ENCODE results near the gene RALB.

RALB gene

DNA sequence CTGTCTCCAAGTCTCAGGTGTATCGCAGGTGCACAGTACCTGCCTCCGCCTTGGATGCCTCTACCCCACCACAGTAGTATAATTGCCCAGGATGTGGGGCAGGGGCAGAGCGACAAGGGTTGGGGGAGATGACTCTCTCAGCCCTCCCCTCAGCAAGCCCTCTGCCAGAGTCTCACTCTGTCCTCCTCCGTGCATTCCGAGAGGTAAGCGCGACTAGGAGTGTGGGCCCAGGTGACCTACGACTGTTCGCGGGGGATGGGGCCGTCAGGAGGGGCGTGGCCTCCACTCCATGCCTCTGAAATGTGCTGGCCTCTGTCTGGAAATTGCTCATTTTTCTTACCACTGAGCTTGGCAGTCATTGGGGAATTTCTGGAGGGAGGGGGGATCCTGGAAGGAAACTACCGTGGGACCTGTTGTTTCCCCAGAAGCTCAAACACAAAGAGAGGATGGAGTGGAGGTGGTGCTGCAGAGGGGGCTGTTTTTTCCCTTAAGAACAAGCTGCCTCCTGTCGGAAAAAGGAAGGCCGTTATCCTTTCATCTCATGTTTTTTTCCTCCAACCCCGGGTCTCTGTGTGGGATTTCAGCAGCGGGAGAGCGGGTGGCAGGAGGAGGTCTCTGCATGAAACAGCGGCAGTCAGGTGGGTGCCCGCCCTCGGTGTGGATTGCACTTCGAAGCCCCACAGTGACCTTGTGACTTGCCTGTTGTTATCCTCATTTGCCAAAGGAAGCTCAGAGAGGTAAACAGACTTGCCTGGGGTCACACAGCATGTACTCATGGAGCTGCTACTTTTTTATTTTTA is 13.0 kb upstream of the RALB start:
- Histone ChIP-seq H3K4me3 (ENCODE audit: low read length) (no peak overlapping the region), H3K9ac (ENCODE audit: low read length) (no peak overlapping the region), H3K27ac (ENCODE audit: low read depth, low read length) (no peak overlapping the region)

DNA sequence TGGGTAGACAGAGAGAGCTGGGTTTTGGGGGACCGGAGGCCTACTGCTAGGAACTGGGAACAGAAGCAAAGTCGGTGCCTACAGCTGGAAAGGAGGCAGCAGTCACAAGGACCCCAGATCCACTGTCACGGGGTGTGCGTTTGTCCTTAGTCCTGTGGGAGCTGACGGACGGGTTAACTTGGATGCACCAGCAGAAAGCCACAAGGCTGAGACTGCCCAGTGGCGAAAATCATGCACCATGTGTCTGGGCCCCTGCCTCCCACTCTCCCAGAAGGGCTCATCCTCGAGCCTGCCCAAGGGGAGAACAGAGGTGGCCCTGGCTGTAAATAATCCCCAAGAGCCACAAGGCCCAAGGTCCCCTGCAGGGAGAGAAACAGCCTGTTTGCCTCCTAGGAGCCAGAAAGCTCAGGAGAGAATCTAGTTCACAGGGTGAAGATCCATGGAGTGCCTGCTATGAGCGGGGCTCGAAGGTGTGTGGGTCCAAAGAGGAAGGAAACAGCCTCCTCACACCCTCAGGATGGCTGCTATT is 11.7 kb upstream of the RALB start:
- H3K27me3 ChIP-seq (ENCODE audit: control insufficient read depth, insufficient read depth, low read length), result no peaks in the 10 kb centered on the region
- peaks cover 10% of the 10 kb centered on the region for H3K4me1 ChIP-seq (ENCODE audit: control insufficient read depth, insufficient read depth, low read length)
- H3K36me3 ChIP-seq (ENCODE audit: control insufficient read depth, insufficient read depth, low read length), result no peaks in the 10 kb centered on the region
- H3K27ac ChIP-seq (ENCODE audit: low read depth, low read length), result no peak overlapping the region
- H3K4me3 ChIP-seq (ENCODE audit: low read length), result no peak overlapping the region
- H3K9ac ChIP-seq (ENCODE audit: low read length), result no peak overlapping the region

More for the DNA sequence above, 13.0 kb upstream of the RALB start:
- Histone ChIP-seq H3K36me3 (ENCODE audit: control insufficient read depth, insufficient read depth, low read length) (no peaks in the 10 kb centered on the region), H3K4me1 (ENCODE audit: control insufficient read depth, insufficient read depth, low read length) (peaks cover 3% of the 10 kb centered on the region), H3K27me3 (ENCODE audit: control insufficient read depth, insufficient read depth, low read length) (no peaks in the 10 kb centered on the region)

DNA sequence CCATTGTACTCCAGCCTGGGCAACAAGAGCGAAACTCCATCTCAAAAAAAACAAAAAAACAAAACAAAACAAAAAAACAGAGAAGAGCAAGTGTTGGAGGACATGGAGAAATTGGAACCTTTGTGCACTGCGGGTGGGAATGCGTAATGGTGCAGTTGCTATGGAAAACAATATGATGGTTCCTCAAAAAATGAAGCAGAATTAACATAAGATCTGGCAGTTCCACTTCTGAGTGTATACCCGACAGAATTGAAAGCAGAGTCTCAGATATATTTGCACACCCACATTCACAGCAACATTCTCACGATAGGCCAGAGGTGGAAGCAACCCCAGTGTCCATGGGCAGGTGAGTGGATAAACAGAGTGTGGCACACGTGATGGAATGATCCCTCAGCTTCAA is 11.0 kb upstream of the RALB start:
- Histone ChIP-seq H3K4me1 (ENCODE audit: control insufficient read depth, insufficient read depth, low read length) (peaks cover 10% of the 10 kb centered on the region), H3K27ac (ENCODE audit: low read depth, low read length) (no peak overlapping the region), H3K4me3 (ENCODE audit: low read length) (no peak overlapping the region), H3K27me3 (ENCODE audit: control insufficient read depth, insufficient read depth, low read length) (no peaks in the 10 kb centered on the region), H3K9ac (ENCODE audit: low read length) (no peak overlapping the region), H3K36me3 (ENCODE audit: control insufficient read depth, insufficient read depth, low read length) (no peaks in the 10 kb centered on the region)

DNA sequence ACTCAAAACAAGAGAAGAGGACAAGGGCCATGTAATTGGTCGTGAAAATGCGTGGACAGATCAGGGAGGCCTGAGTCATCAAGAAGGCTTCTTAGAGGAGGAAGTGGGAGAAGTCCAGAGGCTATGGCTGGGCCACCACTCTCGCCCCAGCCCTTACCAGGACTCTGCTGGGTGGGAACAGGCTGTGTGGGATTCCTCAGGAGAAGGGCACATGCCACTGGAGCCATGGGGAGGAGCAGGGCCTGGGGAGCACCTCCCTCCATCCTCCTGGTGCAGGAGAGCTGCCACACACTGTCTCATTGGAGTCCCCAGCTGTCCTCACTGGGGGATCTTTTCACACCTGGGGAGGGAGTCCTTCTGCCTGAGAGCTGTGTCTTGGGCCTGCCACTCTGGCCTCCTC is 9.4 kb upstream of the RALB start:
- Histone ChIP-seq H3K4me3 (ENCODE audit: low read length) (no peak overlapping the region), H3K4me1 (ENCODE audit: control insufficient read depth, insufficient read depth, low read length) (peaks cover 10% of the 10 kb centered on the region), H3K27me3 (ENCODE audit: control insufficient read depth, insufficient read depth, low read length) (no peaks in the 10 kb centered on the region), H3K9ac (ENCODE audit: low read length) (no peak overlapping the region), H3K27ac (ENCODE audit: low read depth, low read length) (no peak overlapping the region), H3K36me3 (ENCODE audit: control insufficient read depth, insufficient read depth, low read length) (no peaks in the 10 kb centered on the region)

DNA sequence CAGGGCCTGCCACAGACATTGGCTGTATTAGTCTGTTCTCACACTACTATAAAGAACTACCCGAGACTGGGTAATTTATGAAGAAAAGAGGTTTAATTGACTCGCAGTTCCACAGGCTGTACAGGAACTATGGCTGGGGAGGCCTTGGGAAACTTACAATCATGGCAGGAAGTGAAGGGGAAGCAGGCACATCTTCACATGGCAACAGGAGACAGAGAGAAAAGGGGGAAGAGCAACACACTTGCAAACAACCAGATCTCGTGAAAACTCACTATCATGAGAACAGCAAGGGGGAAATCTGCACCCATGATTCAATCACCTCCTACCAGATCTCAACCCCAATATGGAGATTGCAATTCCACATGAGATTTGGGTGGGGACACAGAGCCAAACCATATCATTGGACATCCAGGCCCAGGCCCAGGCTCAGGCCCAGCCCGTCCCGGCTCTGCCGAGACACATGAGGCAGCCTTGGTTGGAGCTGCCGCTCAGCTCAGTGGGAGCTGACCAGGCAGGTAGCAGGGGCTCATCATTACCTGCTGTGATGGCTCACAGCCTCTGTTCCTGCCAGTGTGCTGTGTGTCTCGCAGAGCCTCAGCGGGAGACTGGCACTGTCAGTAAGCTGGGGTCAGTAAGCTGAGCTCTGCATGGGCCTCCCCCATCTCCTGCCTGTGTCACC is 8.6 kb upstream of the RALB start:
- Histone ChIP-seq H3K36me3 (ENCODE audit: control insufficient read depth, insufficient read depth, low read length) (no peaks in the 10 kb centered on the region), H3K4me3 (ENCODE audit: low read length) (no peak overlapping the region), H3K27me3 (ENCODE audit: control insufficient read depth, insufficient read depth, low read length) (no peaks in the 10 kb centered on the region), H3K27ac (ENCODE audit: low read depth, low read length) (no peak overlapping the region), H3K4me1 (ENCODE audit: control insufficient read depth, insufficient read depth, low read length) (peaks cover 10% of the 10 kb centered on the region), H3K9ac (ENCODE audit: low read length) (no peak overlapping the region)

DNA sequence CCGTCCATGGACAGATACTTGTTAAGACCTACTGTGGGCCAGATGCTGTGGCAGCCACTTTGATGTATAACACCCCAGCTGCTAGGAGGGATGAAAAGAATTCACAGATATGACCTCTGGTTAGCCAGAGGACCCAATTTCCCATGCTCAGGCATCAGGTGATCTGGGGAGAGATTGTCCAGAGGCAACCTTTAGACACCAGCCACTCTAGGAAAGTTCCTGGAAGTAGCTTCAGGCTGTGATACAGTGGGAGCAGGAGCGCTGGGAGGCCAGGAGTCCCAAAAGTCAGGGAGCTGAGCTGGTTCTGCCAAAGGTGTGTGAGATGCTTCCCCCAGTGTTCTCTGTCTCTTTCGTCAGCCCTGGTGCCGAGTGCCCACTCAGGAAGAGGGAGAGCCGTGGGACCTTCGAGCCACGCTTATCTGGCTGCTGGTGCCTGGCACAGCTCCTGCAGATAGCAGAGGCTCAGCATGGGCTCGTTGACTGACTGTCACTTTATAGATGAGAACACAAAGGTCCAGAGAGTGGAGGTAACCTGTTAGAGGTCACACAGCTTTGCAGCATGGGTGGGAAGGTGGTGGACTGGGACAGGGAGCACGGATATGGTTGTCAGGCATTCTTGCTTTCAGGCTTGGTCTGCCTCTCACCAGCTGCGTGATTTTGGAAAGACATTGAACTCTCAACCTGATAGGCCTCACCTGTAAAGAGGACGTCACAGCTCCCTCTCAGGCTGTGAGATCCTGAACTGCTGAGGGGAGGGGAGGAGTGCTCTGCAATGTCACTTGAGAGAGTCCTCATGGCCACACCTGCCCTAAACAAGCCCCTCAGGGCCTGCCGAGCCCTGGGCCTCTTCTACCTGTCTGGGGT is 7.8 kb upstream of the RALB start:
- Histone ChIP-seq H3K27me3 (ENCODE audit: control insufficient read depth, insufficient read depth, low read length) (no peaks in the 10 kb centered on the region), H3K4me1 (ENCODE audit: control insufficient read depth, insufficient read depth, low read length) (peaks cover 8% of the 10 kb centered on the region), H3K36me3 (ENCODE audit: control insufficient read depth, insufficient read depth, low read length) (no peaks in the 10 kb centered on the region), H3K4me3 (ENCODE audit: low read length) (no peak overlapping the region), H3K9ac (ENCODE audit: low read length) (no peak overlapping the region), H3K27ac (ENCODE audit: low read depth, low read length) (no peak overlapping the region)

DNA sequence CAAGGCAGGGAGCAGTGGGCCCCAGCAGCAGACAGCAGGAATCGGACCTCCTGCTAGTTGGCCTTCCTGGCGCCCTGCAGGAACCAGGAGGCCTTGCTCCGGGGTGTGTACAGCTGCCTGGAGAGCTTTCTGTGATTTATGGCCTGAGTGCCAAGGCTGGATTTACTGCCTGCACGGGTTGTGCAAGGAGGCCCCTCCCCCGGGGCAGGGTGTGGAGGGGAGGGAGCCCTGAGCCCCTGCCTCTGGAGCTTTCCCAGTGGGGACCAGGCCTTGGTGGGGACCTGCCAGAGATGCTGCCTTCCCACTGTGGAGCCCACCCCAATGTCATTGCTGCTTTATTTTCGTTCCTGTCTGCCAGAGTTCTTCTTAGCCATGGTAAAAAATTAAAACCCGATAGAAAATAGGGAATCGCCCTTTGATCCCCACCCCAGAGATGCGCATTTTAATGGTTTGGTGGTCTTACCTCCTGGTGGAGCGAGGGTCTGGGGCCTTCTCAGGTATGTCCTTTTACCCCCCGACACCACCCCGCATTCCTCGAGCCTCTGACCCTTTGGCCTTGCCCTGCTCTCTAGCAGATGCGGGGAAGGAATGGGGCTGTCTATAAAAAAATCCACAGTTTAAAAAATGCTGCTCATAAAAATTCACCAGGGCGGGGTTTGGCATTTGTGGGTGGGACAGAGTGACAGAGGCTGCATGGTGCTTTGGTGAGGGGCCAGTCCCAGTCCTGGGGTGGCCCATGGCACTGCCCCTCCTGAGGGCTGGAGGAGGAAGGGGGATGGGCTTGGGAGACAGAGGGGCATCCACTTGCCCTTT is 6.9 kb upstream of the RALB start:
- no peak overlapping the region for H3K27ac ChIP-seq (ENCODE audit: low read depth, low read length)
- no peak overlapping the region for H3K9ac ChIP-seq (ENCODE audit: low read length)
- peaks cover 8% of the 10 kb centered on the region for H3K4me1 ChIP-seq (ENCODE audit: control insufficient read depth, insufficient read depth, low read length)

DNA sequence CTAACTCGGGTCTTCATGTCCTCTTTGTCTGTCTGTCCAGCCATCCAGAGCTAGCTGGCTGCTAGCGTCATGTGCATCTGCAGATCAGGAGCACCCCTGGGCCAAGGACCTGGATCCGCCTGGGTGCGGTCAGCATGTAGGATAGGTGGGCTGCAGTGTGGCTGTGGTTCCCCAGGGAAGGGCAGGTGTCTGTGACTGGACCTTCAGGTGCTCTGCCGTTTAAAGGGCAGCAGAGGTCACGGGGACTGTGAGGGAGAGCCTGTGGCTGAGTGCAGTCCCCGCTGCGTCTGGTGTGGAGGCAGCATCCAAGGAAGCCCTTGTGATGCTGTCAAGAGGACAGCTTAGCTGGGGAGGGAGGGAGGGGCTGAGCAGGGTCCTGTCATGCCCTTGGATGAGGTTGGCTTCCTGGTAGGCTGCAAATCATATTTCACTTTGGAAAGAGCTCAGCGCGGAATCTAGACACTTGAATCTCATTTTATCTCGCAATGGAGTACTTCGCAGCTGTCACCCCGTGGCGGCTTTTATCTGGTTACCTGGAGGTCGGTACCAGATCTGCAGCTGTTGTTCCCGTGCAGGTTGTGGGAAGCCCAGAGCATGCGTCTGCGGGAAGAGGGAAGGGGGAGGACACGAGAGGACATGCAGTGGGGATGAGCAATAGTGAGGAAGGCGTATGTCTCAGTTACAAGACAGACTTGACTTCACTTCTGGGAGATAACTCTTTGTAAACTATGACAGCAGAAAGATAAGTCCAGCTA is 5.9 kb upstream of the RALB start:
- Histone ChIP-seq H3K4me3 (ENCODE audit: low read length) (no peak overlapping the region), H3K27ac (ENCODE audit: low read depth, low read length) (no peak overlapping the region)

More for the DNA sequence above, 6.9 kb upstream of the RALB start:
- Histone ChIP-seq H3K36me3 (ENCODE audit: control insufficient read depth, insufficient read depth, low read length) (no peaks in the 10 kb centered on the region), H3K27me3 (ENCODE audit: control insufficient read depth, insufficient read depth, low read length) (no peaks in the 10 kb centered on the region), H3K4me3 (ENCODE audit: low read length) (no peak overlapping the region)

DNA sequence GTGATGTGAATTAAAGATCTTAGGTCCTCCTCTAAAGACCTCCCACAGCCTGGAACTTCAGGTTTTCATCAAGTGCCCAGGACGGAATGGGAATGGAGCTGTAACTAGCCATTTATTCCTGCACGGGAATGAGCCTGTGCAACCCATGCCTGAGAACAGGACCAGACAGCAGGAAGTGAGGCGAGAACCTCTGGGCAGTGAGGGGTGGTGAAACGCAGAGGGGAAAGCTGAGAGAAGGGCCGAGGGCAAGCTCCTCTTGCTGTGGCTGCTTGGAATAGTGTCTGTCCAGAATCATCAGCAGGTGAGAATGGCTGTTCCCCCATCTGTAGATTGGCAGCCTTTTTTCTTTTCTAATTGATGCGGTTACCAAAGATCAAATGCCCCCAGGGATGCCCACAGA is 4.8 kb upstream of the RALB start:
- no peaks in the 10 kb centered on the region for H3K36me3 ChIP-seq (ENCODE audit: control insufficient read depth, insufficient read depth, low read length)
- H3K9ac ChIP-seq (ENCODE audit: low read length), result no peak overlapping the region
- H3K27me3 ChIP-seq (ENCODE audit: control insufficient read depth, insufficient read depth, low read length), result no peaks in the 10 kb centered on the region
- no peak overlapping the region for H3K4me3 ChIP-seq (ENCODE audit: low read length)
- H3K4me1 ChIP-seq (ENCODE audit: control insufficient read depth, insufficient read depth, low read length), result peaks cover 8% of the 10 kb centered on the region
- H3K27ac ChIP-seq (ENCODE audit: low read depth, low read length), result no peak overlapping the region

More for the DNA sequence above, 5.9 kb upstream of the RALB start:
- H3K4me1 ChIP-seq (ENCODE audit: control insufficient read depth, insufficient read depth, low read length), result peaks cover 8% of the 10 kb centered on the region
- no peak overlapping the region for H3K9ac ChIP-seq (ENCODE audit: low read length)
- no peaks in the 10 kb centered on the region for H3K27me3 ChIP-seq (ENCODE audit: control insufficient read depth, insufficient read depth, low read length)
- H3K36me3 ChIP-seq (ENCODE audit: control insufficient read depth, insufficient read depth, low read length), result no peaks in the 10 kb centered on the region

DNA sequence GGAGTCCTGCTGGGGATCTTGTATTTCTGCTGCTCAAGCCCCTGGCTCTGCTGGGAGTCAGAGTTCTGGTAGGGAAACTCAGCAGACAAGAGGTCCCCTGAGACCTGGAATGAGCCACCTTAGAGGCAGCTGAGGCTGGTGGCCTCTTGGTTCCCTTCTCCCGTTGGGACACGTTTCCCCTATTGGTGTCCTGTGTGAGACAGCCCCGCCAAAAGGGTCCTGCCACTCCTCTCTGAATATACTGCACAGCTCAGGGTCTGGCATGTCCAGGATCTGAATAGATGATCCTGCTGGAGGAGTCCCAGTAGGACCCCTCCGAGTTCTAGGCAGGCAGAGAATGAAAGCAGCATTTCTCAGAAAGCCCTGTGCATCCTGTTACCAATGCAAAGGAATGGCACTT is 2.0 kb upstream of the RALB start:
- Histone ChIP-seq H3K27ac (ENCODE audit: low read depth, low read length) (no peak overlapping the region), H3K9ac (ENCODE audit: low read length) (no peak overlapping the region), H3K27me3 (ENCODE audit: control insufficient read depth, insufficient read depth, low read length) (no peaks in the 10 kb centered on the region), H3K4me3 (ENCODE audit: low read length) (no peak overlapping the region), H3K36me3 (ENCODE audit: control insufficient read depth, insufficient read depth, low read length) (no peaks in the 10 kb centered on the region), H3K4me1 (ENCODE audit: control insufficient read depth, insufficient read depth, low read length) (peaks cover 9% of the 10 kb centered on the region)

DNA sequence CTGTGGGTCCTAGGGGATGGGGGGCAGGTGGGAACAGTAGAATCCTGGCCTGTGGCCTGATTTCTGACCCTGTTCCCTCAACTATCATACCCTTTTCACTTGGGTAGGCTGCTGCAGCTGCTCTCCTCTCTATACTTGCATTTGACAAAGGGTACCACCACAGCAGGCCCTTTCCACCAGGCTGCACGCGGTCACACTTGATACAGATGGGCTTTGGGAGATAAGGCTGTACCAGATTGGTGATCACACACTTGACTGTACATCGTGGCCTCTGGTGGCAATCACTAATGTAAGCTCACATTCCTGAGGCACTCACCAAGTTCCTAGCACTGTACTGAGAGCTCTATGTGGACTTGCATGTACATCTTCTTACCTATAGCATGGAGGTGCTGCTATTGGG is 1.6 kb upstream of the RALB start:
- no peak overlapping the region for H3K4me3 ChIP-seq (ENCODE audit: low read length)
- H3K27me3 ChIP-seq (ENCODE audit: control insufficient read depth, insufficient read depth, low read length), result no peaks in the 10 kb centered on the region
- H3K4me1 ChIP-seq (ENCODE audit: control insufficient read depth, insufficient read depth, low read length), result peaks cover 9% of the 10 kb centered on the region
- H3K27ac ChIP-seq (ENCODE audit: low read depth, low read length), result no peak overlapping the region
- H3K9ac ChIP-seq (ENCODE audit: low read length), result no peak overlapping the region
- no peaks in the 10 kb centered on the region for H3K36me3 ChIP-seq (ENCODE audit: control insufficient read depth, insufficient read depth, low read length)
